GM12872 (cell line): ENCODE results near the gene OR56A1.

Experiments used
- CTCF ChIP-seq: IDR thresholded peaks from 3 replicates; pipeline ENCODE4 v1.5.1; 2011; ENCODE audit warnings: low read depth, mild to moderate bottlenecking, low read length, moderate library complexity; ENCODE audit not compliant: insufficient read depth

Gene OR56A1

GRCh38 chr11:6055569-6055968, 25.0 kb upstream of the OR56A1 start:
- no peak for TF ChIP-seq CTCF

GRCh38 chr11:6052374-6052773, 21.8 kb upstream of the OR56A1 start:
- no peak for TF ChIP-seq CTCF

- TF ChIP-seq CTCF = no peak
Measured at GRCh38 chr11:6040874-6041273, 10.3 kb upstream of the OR56A1 start.

GRCh38 chr11:6027501-6027900, 3.1 kb downstream of the OR56A1 start:
- no peak for TF ChIP-seq CTCF

- TF ChIP-seq CTCF = no peak
Measured at GRCh38 chr11:6025056-6025455, 5.5 kb downstream of the OR56A1 start.

- peak; percentile 52 for TF ChIP-seq CTCF
Measured at GRCh38 chr11:6022956-6023355, 7.6 kb downstream of the OR56A1 start.

GRCh38 chr11:6013042-6013441, 17.5 kb downstream of the OR56A1 start:
- no peak for TF ChIP-seq CTCF
